GM18873 (cell line): Measurements from ENCODE around the gene KCNAB1.
"Not testable (repeated sequence)": the region's sequence is repeated elsewhere in the genome, so short reads cannot be mapped to it uniquely, and the experiment has no call there.

Experiments
- ATAC-seq: cut with Tn5 transposase; IDR thresholded peaks from one replicate; pipeline ENCODE4 v1.9.1; 2021; ENCODE audit warnings: mild to moderate bottlenecking, moderate library complexity, moderate number of reproducible peaks; ENCODE audit not compliant: unreplicated experiment, low FRiP score

Gene KCNAB1

DNA sequence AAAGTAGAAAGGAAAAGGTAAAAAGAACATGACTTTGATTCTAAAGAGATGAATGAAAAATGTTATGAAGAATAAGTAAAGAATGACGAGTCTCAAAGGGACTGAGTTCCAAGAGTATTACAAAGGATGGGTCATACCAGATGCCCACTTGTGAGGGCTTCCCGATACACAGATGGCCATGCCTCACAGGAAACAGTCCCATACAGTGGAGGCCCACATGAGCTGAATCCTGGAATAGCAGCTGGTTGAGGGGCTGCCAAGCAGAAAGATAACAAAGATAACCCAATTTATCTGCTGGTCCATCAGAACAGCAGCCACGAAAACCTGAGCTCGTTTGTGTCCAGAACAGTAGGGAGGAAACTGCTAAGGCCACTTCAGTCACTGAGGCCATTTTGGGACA is 430.9 kb downstream of the KCNAB1 start:
- no peak for ATAC-seq

DNA sequence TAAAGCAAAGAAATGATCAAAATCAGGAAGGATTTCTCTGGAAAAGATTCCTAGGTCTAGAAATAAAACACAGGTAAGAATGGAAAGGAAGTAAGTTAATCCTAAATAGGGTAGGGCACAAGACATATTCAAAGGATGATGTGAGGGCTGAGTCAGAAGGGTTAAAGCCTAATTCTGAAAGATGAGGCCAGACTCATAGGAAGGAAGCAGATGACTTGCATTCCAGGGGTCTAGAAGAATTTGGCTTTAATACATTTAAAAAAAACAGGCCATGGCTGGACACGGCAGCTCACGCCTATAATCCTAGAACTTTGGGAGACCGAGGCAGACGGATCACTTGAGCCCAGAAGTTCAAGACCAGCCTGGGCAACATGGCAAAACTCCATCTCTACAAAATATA is 431.4 kb downstream of the KCNAB1 start:
- ATAC-seq = no peak

DNA sequence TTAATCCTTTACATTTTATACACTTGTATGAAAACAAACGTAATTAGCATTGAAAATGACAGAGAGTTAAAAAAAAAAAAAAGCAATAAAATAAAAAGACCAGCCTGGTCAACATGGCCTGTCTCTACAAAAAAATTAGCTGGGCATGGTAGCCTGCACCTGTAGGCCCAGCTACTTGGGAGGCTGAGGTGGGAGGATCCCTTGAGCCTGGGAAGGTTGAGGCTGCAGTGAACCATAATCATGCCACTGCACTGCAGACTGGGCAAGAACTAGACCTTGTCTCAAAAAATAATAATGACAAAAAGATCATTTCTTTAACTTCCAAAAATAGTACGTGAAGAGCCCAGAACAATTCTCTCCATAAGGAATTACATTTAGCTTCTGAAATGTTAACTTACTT is 432.6 kb downstream of the KCNAB1 start:
- no peak for ATAC-seq

DNA sequence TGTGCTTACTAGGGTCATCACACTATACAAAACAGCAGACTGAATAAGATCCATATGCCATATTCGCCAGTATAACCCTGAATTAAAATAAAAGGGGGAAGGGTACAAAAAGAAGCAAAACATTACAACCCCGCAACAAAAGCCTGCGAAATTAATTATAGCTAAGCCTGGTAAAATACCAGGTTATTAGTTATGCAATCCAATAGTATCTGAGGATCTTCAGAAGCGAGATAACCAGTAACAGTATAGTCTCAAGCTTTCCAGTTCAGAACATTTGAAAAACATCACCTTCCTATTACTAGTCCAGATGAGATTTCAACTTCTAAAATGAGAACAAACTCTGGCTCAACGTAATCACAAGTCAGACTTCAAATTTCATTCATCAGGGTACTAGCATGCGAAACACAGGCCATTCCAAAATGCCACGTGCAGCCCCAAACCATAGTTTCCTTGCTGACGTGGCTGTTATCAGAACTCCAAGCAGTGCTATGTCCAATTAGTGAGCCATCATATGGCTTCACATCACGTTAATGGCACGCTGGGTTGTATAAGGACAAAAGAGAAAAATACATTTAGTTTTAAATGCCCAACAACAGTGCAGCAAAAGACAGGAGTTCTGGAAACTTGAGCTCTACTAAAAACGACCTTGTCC is 433.5 kb downstream of the KCNAB1 start:
- ATAC-seq = no peak

DNA sequence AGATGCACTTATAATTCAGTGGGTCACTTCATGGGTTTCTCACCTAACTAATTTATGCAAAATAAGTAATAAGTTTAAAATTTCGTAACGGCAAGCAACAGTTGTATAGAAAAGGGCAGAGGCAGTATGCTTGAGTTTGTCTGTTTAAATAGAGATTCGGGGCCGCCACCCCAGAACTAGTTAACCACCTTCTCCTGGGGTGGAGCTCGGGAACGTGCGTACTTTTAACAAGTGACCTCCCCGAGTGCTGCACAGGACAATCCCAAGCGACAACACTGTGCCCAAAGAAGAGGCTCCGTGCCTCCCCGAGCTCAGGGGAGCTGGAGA is 434.1 kb downstream of the KCNAB1 start:
- ATAC-seq = no peak

DNA sequence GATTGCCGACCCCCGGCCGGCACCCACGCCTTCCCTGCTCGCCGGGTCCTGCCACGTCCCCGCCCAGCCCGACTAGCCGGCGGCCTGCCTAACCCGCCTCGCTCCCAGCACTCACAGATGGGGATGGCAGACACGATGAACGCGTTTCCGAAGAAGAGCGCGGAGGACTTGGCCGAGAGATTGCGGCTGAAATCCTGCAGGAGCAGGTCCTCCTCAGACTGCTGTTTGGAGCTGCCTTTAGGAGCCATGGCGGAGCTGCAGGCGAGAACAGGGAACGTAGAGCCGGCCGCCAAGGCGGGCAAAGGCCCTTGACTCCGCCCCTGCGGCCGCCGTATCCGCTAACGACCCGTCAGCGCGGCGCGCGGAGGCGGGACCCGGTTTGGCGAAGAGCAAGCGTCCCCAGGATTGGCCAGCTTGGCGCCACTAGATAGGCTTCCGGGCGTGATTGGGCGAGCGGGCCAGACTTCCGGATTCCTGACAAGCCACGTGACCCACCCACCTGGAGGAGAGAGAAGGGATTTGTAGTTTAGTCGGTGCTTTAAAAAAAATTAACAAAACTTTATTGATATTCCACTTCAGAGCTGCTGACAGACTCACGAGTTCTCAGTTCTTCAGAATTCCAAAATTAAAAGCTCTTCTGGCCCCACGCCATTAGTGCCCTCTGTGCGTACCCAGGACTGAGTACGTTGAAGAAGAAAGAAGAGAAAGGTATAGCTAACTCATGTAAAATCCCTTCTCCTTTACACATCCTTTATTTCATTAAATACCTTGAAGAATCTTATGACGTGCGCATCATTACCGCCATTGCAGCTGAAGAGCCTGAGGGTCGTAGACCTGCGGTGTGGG is 434.7 kb downstream of the KCNAB1 start, which contains the start of gene SSR3:
Gene SSR3, minus strand, starts transcription at position 276 of the 846 bp plus-strand sequence. Its CDS starts 28 bp downstream, at position 248.
- peak; percentile 97 for ATAC-seq

DNA sequence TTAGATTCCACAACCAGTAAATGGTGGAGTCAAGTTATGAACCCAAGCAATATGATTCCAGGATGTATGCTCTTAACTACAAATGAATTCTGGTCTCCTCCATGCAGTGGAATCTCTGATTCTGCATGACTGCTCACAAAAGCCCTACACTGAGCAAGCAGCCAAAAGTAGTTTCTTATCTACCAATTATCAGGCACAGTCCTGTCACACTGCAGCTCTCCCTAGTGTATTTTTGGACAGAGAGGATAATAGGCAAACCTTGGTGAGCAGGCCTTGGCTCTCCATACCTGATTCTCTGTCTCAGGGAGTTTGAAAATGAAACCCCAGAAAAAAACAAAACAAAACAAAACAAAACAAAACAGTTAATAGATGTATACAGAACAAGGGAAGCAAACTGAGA is 438.0 kb downstream of the KCNAB1 start:
- no peak for ATAC-seq

DNA sequence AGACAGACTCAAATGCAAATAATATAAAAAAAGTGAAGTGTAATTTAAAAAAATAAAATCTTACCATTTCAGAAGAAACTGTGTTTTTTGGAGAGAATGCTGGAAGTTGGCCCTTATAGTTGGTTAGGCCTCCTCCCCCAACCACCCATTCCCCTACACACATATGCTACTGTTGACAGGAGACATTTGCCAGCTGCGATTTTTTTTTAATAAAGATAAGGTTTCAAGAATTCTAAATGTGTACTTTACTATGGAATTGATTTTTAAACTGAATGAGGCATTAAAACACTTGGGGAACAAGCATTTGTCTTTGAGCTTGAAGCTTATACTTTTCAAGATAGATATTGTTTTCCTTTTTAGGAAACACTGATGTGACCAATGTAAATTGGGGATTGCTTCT is 438.9 kb downstream of the KCNAB1 start:
- no peak for ATAC-seq

DNA sequence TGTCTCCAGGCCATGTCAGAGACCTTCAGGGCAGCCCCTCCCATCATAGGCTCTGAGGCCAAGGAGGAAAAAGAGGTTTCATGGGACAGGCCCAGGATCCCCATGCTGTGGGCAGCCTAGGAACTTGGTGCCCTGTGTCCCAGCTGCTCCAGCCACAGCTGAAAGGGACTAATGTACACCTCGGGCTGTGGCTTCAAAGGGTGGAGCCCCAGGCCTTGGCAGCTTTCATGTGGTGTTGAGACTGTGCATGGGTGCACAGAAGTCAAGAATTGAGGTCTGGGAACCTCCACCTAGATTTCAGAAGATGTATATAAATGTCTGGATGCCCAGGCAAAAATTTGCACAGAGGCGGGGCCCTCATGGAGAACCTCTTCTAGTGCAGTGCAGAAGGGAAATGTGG is 441.2 kb downstream of the KCNAB1 start:
- no peak for ATAC-seq

DNA sequence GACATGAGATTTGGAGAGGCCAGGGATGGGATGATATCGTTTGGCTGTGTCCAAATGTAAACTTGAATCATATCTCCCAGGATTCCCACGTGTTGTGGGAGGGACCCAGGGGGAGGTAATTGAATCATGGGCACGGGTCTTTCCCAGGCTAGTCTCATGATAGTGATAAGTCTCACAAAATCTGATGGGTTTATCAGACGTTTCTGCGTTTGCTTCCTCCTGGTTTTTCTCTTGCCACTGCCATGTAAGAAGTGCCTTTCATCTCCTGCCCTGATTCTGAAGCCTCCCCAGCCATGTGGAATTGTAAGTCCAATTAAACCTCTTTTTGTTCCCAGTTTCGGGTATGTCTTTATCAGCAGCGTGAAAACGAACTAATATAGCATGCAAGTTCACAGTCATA is 442.1 kb downstream of the KCNAB1 start:
- not testable (repeated sequence) for ATAC-seq

DNA sequence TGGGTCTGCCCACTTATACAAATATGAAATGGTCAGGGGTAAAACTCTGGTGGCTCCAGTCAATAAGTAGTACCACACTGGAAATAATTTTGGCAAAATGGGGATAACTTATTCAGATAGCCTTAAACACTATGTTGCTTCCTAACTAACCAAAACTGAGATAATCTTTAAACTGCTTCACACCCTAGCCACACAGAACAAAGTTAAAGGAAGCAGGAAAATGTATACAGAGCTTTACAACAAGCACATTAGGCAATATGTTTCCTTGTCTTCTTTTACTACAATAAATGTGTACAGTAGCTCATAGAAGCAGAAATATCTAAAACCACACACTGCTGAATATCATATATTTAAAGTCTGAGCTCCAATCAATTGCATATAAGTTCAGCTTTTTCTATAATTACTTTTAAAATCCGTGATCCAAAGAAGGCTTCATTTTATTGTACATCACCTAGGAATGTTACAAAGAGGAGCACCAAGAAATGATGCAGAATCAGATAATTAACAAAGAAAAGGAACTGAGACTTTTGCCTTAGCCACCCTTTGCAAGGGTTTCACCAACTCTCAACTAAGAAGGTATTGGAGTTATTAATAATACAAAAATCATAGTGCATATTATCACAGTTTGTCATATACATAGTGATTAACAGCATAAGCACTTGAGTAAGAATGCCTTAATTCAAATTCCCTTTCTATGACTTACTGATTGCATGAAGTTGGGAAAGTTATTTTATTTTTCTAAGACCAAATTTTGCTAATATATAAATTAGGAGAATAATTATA is 443.7 kb downstream of the KCNAB1 start:
- ATAC-seq = no peak

DNA sequence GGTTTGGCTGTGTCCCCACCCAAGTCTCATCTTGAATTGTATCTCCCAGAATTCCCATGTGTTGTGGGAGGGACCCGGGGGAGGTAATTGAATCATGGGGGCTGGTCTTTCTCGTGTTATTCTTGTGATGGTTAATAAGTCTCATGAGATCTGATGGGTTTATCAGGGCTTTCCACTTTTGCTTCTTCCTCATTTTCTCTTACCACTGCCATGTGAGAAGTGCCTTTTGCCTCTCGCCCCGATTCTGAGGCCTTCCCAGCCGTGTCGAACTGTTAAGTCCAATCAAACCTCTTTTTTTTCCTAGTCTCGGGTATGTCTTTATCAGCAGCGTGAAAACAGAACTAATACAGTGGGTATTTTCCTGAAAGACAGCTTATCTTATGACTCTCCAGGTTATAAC is 448.6 kb downstream of the KCNAB1 start:
- not testable (repeated sequence) for ATAC-seq

DNA sequence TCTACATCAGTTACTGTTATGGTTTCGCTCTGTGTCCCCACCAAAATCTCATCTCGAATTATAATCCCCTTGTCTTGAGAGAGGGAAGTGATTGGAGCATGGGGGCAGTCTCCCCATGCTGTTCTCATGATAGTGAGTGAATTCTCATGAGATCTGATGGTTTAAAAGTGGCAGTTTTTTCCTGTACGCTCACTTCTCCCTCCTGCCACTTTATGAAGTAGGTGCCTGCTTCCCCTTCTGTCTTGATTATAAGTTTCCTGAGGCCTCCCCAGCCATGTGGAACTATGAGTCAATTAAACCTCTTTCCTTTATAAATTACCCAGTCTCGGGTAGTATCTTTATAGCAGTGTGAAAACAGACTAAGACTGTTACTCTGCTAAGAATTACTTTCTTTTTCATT is 449.5 kb downstream of the KCNAB1 start:
- not testable (repeated sequence) for ATAC-seq

DNA sequence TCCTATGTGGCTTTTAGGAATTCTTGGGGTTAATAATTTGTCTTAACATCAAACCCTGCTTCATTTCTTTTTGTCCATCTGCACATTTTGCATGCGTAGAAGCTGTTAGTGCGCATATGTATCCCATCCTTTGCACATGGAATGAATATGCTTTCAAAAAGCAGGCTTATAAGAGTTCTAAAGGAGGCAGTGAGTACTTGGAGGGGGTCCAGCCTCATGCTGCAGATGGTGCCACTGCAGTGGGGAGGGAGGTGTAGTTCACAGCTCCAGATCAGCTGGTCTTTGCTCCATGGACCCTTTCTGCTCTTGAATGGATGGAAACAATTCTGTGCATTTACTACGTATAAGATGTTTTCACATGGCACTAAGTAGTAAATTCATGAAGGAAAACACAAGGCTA is 455.3 kb downstream of the KCNAB1 start:
- no peak for ATAC-seq

DNA sequence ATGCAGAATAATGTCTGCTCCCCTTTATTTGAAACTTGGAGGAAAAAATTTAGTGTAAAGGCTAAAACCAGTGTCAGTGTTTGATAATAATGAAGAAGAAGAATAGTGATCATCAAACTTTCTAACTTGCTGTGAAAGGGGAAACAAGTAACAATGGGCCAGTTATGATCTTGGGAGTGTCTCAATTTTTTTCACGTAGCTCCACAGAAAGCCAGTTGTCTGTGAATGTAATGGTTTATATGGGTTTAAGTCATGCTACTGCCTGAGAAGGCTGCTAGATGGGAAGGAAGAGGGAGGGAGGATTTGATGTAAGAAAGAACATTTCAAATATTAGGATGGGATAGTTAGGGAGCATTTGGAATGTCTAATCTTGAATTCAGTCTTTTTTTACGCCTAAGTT is 455.7 kb downstream of the KCNAB1 start:
- no peak for ATAC-seq

DNA sequence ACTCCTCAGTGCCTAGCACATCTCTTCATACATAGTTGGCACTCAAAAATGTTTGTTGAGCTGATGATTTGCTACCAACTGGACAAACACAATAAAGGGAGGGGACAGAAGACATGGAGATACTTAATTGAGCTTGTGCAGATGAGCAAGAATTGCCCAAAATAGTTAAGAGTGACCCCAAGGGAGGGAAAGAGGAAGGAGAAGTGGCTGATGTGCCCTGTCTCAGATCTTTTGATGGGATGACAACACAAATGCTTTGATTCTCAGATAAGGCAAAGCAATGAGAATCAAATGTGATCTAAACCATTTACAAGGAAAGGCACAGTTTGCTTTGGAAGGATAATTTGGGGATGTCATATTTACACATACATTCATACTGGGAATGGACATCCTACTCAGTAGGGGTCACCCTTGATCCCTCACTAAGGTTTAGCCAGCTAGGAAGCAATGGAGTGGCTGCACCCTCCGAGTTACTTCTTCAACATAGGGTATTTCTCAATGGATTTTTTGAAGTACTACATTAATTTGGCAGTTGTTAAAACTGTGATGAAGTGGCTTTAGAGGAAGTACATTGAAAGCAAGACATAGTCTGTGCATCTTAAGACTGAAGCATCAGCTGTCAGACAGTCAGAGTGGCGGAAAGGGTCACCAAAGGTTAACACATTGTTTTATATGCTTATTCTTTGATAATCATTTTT is 456.4 kb downstream of the KCNAB1 start:
- no peak for ATAC-seq

DNA sequence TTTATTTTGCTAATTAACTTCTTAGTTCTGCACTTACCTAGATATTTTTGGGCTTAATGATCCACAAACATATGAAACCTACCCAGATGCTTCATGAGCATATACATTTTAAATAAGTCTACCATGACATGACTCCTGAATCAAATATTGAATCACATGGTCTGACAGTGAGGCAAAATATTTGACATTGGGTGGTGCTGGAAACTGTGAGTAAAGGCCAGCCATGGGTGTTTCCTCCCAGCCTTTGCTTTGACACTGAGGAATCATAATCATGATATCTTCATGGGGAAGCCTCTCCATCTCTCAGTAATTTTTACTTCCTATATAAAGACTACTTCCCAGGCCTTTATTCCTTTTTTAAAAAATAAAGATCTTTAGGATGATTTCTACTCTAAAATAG is 457.4 kb downstream of the KCNAB1 start:
- no peak for ATAC-seq

DNA sequence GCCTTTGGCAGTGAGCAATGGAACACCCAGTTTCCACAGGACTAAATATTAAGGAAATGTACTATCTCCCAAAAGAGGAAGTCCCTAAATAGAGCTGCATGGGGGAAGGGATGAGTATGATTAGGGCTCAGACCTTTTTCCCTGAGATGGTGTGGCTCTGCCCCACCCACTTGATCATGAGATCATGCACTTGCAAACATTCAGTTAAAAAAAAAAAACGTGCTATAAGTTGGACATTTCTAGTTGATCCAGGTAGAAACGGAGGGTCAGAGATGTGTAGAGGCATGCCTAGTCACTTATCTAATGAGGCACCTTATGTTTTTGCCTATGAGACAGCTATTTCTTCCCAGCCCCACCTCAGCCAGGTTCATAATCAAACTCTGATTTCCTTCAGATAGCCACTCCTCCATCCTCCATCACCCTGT is 459.1 kb downstream of the KCNAB1 start:
- no peak for ATAC-seq

DNA sequence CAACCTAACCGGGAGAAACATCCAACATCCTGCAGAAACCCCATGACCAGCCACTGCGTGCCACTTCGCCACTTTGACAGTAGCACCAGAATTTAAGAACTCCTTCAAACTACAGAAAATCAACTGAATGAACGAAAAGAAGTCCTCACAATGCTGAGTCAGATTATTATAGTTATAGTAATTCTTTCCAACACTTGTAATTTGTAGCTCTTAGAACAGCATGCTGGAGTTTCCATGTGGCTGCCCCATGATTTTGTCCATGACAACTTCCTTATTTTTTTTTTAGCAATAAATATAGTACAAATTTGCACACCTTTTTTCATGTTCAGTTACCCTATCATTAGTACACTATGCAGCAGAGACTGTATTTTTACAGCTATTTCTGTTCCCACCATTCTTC is 460.7 kb downstream of the KCNAB1 start:
- no peak for ATAC-seq

DNA sequence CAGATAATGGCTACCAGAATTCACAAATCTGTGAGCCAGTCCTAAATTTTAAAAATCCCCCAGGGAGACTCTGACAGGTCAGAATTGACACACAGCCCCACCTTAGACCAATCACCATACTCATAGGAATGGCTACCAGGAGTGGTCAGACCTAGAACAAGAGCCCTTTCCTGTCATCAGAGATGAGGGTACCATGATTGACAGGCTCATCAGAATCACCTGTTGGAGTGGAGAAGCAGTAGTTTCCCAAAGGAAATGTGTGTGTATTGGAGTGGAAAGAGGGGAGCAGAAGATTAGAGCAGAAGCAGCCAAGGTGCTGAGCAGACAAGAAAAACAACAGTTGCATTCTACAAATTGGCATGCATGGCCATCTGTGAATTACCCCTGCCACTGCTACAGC is 461.6 kb downstream of the KCNAB1 start:
- no peak for ATAC-seq
